IMR-90 (cell line): Measurements from ENCODE around the gene IQCM.

Experiments used
- CTCF ChIP-seq: conservative IDR thresholded peaks from 2 replicates; pipeline ENCODE4 v1.5.1; 2012; ENCODE audit warnings: mild to moderate bottlenecking, low read depth, low read length, improper control_type of control experiment
- POLR2A ChIP-seq: IDR thresholded peaks from 2 replicates; pipeline ENCODE4 v1.6.1; 2012; ENCODE audit warnings: mild to moderate bottlenecking, low read depth, low read length

- no peak for TF ChIP-seq CTCF
- TF ChIP-seq POLR2A, result no peak
Observed at GRCh38 chr4:149552601-149553000, 263.0 kb downstream of the IQCM start.
